Measurements from ENCODE around the gene BAX.

GRCh38 chr19:48943081-48943480 lies 11.6 kb upstream of the BAX start:
- TF ChIP-seq, protein P1, sequence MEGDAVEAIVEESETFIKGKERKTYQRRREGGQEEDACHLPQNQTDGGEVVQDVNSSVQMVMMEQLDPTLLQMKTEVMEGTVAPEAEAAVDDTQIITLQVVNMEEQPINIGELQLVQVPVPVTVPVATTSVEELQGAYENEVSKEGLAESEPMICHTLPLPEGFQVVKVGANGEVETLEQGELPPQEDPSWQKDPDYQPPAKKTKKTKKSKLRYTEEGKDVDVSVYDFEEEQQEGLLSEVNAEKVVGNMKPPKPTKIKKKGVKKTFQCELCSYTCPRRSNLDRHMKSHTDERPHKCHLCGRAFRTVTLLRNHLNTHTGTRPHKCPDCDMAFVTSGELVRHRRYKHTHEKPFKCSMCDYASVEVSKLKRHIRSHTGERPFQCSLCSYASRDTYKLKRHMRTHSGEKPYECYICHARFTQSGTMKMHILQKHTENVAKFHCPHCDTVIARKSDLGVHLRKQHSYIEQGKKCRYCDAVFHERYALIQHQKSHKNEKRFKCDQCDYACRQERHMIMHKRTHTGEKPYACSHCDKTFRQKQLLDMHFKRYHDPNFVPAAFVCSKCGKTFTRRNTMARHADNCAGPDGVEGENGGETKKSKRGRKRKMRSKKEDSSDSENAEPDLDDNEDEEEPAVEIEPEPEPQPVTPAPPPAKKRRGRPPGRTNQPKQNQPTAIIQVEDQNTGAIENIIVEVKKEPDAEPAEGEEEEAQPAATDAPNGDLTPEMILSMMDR (IDR thresholded peaks at IDR 0.05): no peak
- no peak for TF ChIP-seq POLR2A (IDR thresholded peaks at IDR 0.05)
